T-helper 2 cell (primary cell): Measurements from ENCODE around the gene PRC1.
A peak's percentile ranks its signal among the peaks of the same experiment; 100 is the strongest.

Source experiments
- DNase-seq, 5 experiments: peaks; one replicate each; pipeline versions ENCODE4 v3.0.0 to v3.0.0-alpha.2; 2012 to 2022

Gene PRC1

GRCh38 chr15:90989040-90989768 lies 5.1 kb downstream of the PRC1 start:
- DNase-seq = peak in 1 of 5 experiments; percentile 43

GRCh38 chr15:90988296-90988695 lies 6.0 kb downstream of the PRC1 start:
- peak in 1 of 5 experiments; percentile 26 for DNase-seq

GRCh38 chr15:90987561-90988141 lies 6.7 kb downstream of the PRC1 start:
- DNase-seq = no peak

GRCh38 chr15:90986790-90987507 lies 7.4 kb downstream of the PRC1 start:
- DNase-seq = peak in 1 of 5 experiments; percentile 64

- DNase-seq = peak in 1 of 5 experiments; percentile 70
Measured at GRCh38 chr15:90982135-90982534, 12.2 kb downstream of the PRC1 start.

GRCh38 chr15:90981681-90982080 lies 12.7 kb downstream of the PRC1 start:
- no peak for DNase-seq

GRCh38 chr15:90979582-90979981 lies 14.8 kb downstream of the PRC1 start:
- DNase-seq = no peak

GRCh38 chr15:90974216-90974615 lies 20.1 kb downstream of the PRC1 start:
- DNase-seq = no peak

GRCh38 chr15:90972133-90972532 lies 22.2 kb downstream of the PRC1 start:
- no peak for DNase-seq

- no peak for DNase-seq
Measured at GRCh38 chr15:90970274-90970673, 24.1 kb downstream of the PRC1 start.

GRCh38 chr15:90968434-90968833 lies 25.9 kb downstream of the PRC1 start:
- DNase-seq = no peak

- no peak for DNase-seq
Measured at GRCh38 chr15:90967206-90967605, 27.1 kb downstream of the PRC1 start.

GRCh38 chr15:90966262-90966661 lies 28.1 kb downstream of the PRC1 start:
- no peak for DNase-seq

- no peak for DNase-seq
Measured at GRCh38 chr15:90962021-90962420, 32.3 kb downstream of the PRC1 start.

- DNase-seq = no peak
Measured at GRCh38 chr15:90960298-90961091, 33.8 kb downstream of the PRC1 start.

- DNase-seq = no peak
Measured at GRCh38 chr15:90959894-90960293, 34.4 kb downstream of the PRC1 start.

GRCh38 chr15:90959028-90959595 lies 35.2 kb downstream of the PRC1 start:
- no peak for DNase-seq

GRCh38 chr15:90957791-90958190 lies 36.5 kb downstream of the PRC1 start:
- DNase-seq = no peak

- DNase-seq = no peak
Measured at GRCh38 chr15:90957031-90957790, 37.1 kb downstream of the PRC1 start.

- DNase-seq = peak; percentile 10 to 60 (median 55)
Measured at GRCh38 chr15:90956274-90957030, 37.9 kb downstream of the PRC1 start.
